HepG2 (cell line): ENCODE measurements around the gene EVA1A. TPM values are rescaled to one million over a fixed set of nuclear protein-coding genes. Genes with fewer than 3 reads are reported as not detected.

Experiments used
- AGO1 ChIP-seq: fragments of 200-400 bp; formaldehyde crosslinking; IDR thresholded peaks from 2 replicates; pipeline ENCODE4 v1.6.1; 2017; ENCODE audit warnings: mild to moderate bottlenecking, low read depth, low read length, moderate library complexity; ENCODE audit not compliant: poor library complexity, severe bottlenecking
- AKAP8 ChIP-seq: sonication (generic); formaldehyde crosslinking; IDR thresholded peaks from 2 replicates; pipeline ENCODE4 v1.5.1; 2020; ENCODE audit warnings: mild to moderate bottlenecking, missing genetic modification reagents
- ARHGAP35 ChIP-seq: sonication (generic); formaldehyde crosslinking; IDR thresholded peaks from 2 replicates; pipeline ENCODE4 v1.9.0; 2022; ENCODE audit warnings: mild to moderate bottlenecking, inconsistent platforms, moderate library complexity, missing genetic modification reagents, borderline replicate concordance
- ATF7 ChIP-seq, 2 experiments: fragments of 450-650 bp in 1 of 2; sonication (generic) in 1 of 2; formaldehyde crosslinking in 1 of 2; IDR thresholded peaks; 2 replicates each; pipeline versions ENCODE4 v1.4.0 to v1.6.1; 2016 to 2020; ENCODE audit warnings: antibody characterized with exemption in 1 of 2, mild to moderate bottlenecking in 1 of 2, missing genetic modification reagents in 1 of 2
- BCL6 ChIP-seq: IDR thresholded peaks from 2 replicates; pipeline ENCODE4 v1.6.1; 2016; ENCODE audit warnings: missing genetic modification reagents, missing compliant biosample characterization
- CREM ChIP-seq, 2 experiments: sonication (generic) in 1 of 2; formaldehyde crosslinking in 1 of 2; IDR thresholded peaks; 2 replicates each; pipeline versions ENCODE4 v1.4.0 to v1.6.1; 2016 to 2020; ENCODE audit warnings: antibody characterized with exemption in 1 of 2, mild to moderate bottlenecking in 1 of 2, missing genetic modification reagents in 1 of 2
- HMG20B ChIP-seq: conservative IDR thresholded peaks from 2 replicates; pipeline ENCODE4 v1.6.1; 2016; ENCODE audit warnings: missing genetic modification reagents, missing compliant biosample characterization
- IRX3 ChIP-seq: sonication (generic); formaldehyde crosslinking; IDR thresholded peaks from 2 replicates; pipeline ENCODE4 v1.8.1; 2023; ENCODE audit warnings: mild to moderate bottlenecking, low read depth, missing genetic modification reagents, borderline replicate concordance
- JDP2 ChIP-seq: sonication (generic); formaldehyde crosslinking; IDR thresholded peaks from 2 replicates; pipeline ENCODE4 v1.8.1; 2022; ENCODE audit warnings: missing genetic modification reagents, borderline replicate concordance
- KLF16 ChIP-seq, 2 experiments: sonication (generic) in 1 of 2; formaldehyde crosslinking in 1 of 2; IDR thresholded peaks; 2 replicates each; pipeline versions ENCODE4 v1.6.1 to v1.8.0; 2016 to 2023; ENCODE audit warnings: missing genetic modification reagents in 2 of 2, missing compliant biosample characterization in 1 of 2
- NFRKB ChIP-seq: fragments of 450-650 bp; IDR thresholded peaks from 2 replicates; pipeline ENCODE4 v1.6.1; 2017
- SATB2 ChIP-seq: sonication (generic); formaldehyde crosslinking; IDR thresholded peaks from 2 replicates; pipeline ENCODE4 v1.5.0; 2020; ENCODE audit warnings: missing genetic modification reagents
- SUZ12 ChIP-seq: fragments of 150-350 bp; IDR thresholded peaks from 2 replicates; pipeline ENCODE4 v1.6.1; 2014; ENCODE audit warnings: low read depth, low read length
- U2AF1 ChIP-seq: fragments of 200-400 bp; formaldehyde crosslinking; optimal IDR thresholded peaks from 2 replicates; pipeline ENCODE3; 2017; ENCODE audit warnings: mild to moderate bottlenecking, low read depth, low read length
- ZNF205 ChIP-seq: IDR thresholded peaks from 2 replicates; pipeline ENCODE4 v1.6.1; 2018; ENCODE audit warnings: missing biosample characterization, missing genetic modification reagents
- ZNF510 ChIP-seq: sonication (generic); formaldehyde crosslinking; IDR thresholded peaks from 2 replicates; pipeline ENCODE4 v1.4.0; 2020; ENCODE audit warnings: low read depth, mild to moderate bottlenecking, missing genetic modification reagents
- ZNF543 ChIP-seq: sonication (generic); formaldehyde crosslinking; IDR thresholded peaks from 2 replicates; pipeline ENCODE4 v1.4.0; 2020; ENCODE audit warnings: mild to moderate bottlenecking, missing genetic modification reagents
- ZNF557 ChIP-seq: sonication (generic); formaldehyde crosslinking; IDR thresholded peaks from 2 replicates; pipeline ENCODE4 v1.4.0; 2020; ENCODE audit warnings: missing genetic modification reagents
- polyA plus RNA-seq, 8 experiments: library from polyadenylated mRNA; depleted of rRNA in 3 of 8; stranded (reverse) in 7 of 8; unstranded in 1 of 8; fragments of >200 nt; fragmentation: Illumina TruSeq in 4 of 8; extraction: Trizol in 4 of 8; gene quantifications; 2 replicates each; pipeline versions ENCODE4 v1.2.1 to v1.2.3, GENCODE V29; 2011 to 2016; ENCODE audit warnings: low read depth in 4 of 8, missing spikeins in 1 of 8, mixed read lengths in 1 of 8; ENCODE audit not compliant: insufficient read depth in 1 of 8
- total RNA-seq, 5 experiments: library from RNA; depleted of rRNA; stranded (reverse); fragments of >200 nt; fragmentation: Illumina TruSeq; extraction: Trizol; gene quantifications; 2 replicates each; pipeline ENCODE4 v1.2.3, GENCODE V29; 2016; ENCODE audit warnings: low read depth in 1 of 5
- TF ChIP-seq, protein P1 (sequence below): sonication (generic); formaldehyde crosslinking; IDR thresholded peaks from 2 replicates; pipeline ENCODE4 v1.8.1; 2023; ENCODE audit warnings: missing genetic modification reagents, inconsistent platforms, borderline replicate concordance
- TF ChIP-seq, protein P2 (sequence below): sonication (generic); formaldehyde crosslinking; IDR thresholded peaks from 2 replicates; pipeline ENCODE4 v1.4.0; 2020; ENCODE audit warnings: missing genetic modification reagents
- TF ChIP-seq, protein P3 (sequence below): sonication (generic); formaldehyde crosslinking; IDR thresholded peaks from 2 replicates; pipeline ENCODE4 v1.4.0; 2020; ENCODE audit warnings: mild to moderate bottlenecking, missing genetic modification reagents
- TF ChIP-seq, protein P4 (sequence below): sonication (generic); formaldehyde crosslinking; IDR thresholded peaks from 2 replicates; pipeline ENCODE4 v1.8.1; 2023; ENCODE audit warnings: mild to moderate bottlenecking, missing genetic modification reagents

EVA1A gene
- total and polyA plus RNA-seq, 2 of the 13 experiments (the other 11 are each of a cell fraction or from before 2014, with no cell fraction given): 57.5 to 57.8 TPM

DNA sequence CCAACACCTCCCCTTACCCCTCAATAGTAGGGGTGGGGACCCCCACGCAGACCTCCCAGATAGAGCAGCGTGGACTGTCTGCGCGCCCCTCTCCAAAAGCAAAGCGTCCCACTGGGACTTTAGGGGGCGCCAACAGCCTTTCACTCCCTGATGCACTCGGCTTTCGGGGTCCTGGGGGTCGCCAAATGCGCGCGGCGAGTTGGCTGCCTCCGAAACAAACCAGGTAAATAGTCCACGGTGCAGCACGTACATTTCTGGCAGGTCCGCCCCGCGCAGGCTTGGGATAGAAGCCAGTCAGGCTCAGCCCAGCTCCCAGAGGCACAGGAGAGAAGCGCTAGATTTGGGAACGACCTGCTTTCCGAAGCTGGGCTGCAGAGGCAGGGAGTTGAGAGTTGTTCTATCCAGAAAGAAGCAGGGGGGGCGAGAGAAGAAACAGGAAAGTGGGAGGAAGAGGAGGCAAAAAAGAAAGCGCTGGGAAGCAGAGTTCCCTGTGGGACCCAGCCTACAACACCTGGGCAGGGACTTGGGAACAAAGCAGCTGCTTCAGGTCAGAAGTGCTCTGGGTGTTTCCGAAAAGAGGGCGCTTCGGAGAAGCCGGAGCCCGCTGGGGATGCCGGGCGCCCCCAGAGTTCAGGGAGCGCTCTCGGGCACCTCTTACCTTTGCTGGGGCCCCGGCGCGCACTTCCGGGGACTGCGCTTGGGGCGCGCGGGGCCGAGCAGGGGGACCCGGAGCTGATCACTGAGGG lies 544 bp downstream of the EVA1A start (continued):
- TF ChIP-seq ARHGAP35 (peak; percentile 76), AGO1 (peak; percentile 66), JDP2 (no peak), U2AF1 (peak; percentile 75), ZNF557 (CRISPR knock-in tag) (no peak), KLF16 (CRISPR knock-in tag; IDR thresholded peaks at IDR 0.05) (no peak), BCL6 (CRISPR knock-in tag) (no peak), SATB2 (CRISPR knock-in tag) (no peak; the same call in 1 of the 2 replicates), ZNF543 (CRISPR knock-in tag) (no peak), CREM (IDR thresholded peaks at IDR 0.05) (no peak), CREM (CRISPR knock-in tag; IDR thresholded peaks at IDR 0.05) (no peak), ZNF510 (CRISPR knock-in tag) (no peak), AKAP8 (CRISPR knock-in tag) (no peak), ZNF205 (CRISPR knock-in tag) (no peak), HMG20B (CRISPR knock-in tag) (no peak; the same call in 1 of the 2 replicates), ATF7 (IDR thresholded peaks at IDR 0.05) (no peak), ATF7 (CRISPR knock-in tag; IDR thresholded peaks at IDR 0.05) (no peak), NFRKB (no peak), SUZ12 (no peak), IRX3 (CRISPR knock-in tag) (no peak)
- TF ChIP-seq, protein P1, sequence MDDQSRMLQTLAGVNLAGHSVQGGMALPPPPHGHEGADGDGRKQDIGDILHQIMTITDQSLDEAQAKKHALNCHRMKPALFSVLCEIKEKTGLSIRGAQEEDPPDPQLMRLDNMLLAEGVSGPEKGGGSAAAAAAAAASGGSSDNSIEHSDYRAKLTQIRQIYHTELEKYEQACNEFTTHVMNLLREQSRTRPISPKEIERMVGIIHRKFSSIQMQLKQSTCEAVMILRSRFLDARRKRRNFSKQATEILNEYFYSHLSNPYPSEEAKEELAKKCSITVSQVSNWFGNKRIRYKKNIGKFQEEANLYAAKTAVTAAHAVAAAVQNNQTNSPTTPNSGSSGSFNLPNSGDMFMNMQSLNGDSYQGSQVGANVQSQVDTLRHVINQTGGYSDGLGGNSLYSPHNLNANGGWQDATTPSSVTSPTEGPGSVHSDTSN (CRISPR knock-in tag): no peak
- TF ChIP-seq, protein P2, sequence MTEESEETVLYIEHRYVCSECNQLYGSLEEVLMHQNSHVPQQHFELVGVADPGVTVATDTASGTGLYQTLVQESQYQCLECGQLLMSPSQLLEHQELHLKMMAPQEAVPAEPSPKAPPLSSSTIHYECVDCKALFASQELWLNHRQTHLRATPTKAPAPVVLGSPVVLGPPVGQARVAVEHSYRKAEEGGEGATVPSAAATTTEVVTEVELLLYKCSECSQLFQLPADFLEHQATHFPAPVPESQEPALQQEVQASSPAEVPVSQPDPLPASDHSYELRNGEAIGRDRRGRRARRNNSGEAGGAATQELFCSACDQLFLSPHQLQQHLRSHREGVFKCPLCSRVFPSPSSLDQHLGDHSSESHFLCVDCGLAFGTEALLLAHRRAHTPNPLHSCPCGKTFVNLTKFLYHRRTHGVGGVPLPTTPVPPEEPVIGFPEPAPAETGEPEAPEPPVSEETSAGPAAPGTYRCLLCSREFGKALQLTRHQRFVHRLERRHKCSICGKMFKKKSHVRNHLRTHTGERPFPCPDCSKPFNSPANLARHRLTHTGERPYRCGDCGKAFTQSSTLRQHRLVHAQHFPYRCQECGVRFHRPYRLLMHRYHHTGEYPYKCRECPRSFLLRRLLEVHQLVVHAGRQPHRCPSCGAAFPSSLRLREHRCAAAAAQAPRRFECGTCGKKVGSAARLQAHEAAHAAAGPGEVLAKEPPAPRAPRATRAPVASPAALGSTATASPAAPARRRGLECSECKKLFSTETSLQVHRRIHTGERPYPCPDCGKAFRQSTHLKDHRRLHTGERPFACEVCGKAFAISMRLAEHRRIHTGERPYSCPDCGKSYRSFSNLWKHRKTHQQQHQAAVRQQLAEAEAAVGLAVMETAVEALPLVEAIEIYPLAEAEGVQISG (CRISPR knock-in tag): peak; percentile 52; the same call in 1 of the 2 replicates
- TF ChIP-seq, protein P3, sequence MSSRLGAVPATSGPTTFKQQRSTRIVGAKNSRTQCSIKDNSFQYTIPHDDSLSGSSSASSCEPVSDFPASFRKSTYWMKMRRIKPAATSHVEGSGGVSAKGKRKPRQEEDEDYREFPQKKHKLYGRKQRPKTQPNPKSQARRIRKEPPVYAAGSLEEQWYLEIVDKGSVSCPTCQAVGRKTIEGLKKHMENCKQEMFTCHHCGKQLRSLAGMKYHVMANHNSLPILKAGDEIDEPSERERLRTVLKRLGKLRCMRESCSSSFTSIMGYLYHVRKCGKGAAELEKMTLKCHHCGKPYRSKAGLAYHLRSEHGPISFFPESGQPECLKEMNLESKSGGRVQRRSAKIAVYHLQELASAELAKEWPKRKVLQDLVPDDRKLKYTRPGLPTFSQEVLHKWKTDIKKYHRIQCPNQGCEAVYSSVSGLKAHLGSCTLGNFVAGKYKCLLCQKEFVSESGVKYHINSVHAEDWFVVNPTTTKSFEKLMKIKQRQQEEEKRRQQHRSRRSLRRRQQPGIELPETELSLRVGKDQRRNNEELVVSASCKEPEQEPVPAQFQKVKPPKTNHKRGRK (CRISPR knock-in tag): no peak
- TF ChIP-seq, protein P4, sequence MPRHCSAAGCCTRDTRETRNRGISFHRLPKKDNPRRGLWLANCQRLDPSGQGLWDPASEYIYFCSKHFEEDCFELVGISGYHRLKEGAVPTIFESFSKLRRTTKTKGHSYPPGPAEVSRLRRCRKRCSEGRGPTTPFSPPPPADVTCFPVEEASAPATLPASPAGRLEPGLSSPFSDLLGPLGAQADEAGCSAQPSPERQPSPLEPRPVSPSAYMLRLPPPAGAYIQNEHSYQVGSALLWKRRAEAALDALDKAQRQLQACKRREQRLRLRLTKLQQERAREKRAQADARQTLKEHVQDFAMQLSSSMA (CRISPR knock-in tag): peak; percentile 92
